ENCODE data around the gene FZR1. TPM values are rescaled to one million over a fixed set of nuclear protein-coding genes. Genes with fewer than 3 reads are reported as not detected.

Gene FZR1
- total and polyA plus RNA-seq, 2 of the 4 experiments (the other 2 are of a cell fraction), result 21.5 to 47.8 TPM

- no TSS peak for BruUV-seq (replicated peaks)
- H3K56ac ChIP-seq (ENCODE audit: extremely low read depth, insufficient read depth, low read length), result no peak overlapping the region
- no peak overlapping the region for H3K4me3 ChIP-seq (ENCODE audit: insufficient read depth, low read depth, low read length)
- H3K9me1 ChIP-seq (ENCODE audit: insufficient read depth, low read length), result peaks cover 9% of the 10 kb centered on the region; the same call in 1 of the 2 replicates
- no peak overlapping the region for H2AK5ac ChIP-seq (ENCODE audit: low read depth, low read length)
- in situ Hi-C loops (cut with MboI; ENCODE audit: low sequenced_read_pairs) (no loop called here), dilution Hi-C loops (cut with HindIII; ENCODE audit: low sequenced_read_pairs, unreplicated experiment) (no loop called here), intact Hi-C loops (cut with micrococcal nuclease) (no loop called here)
- H2AK9ac ChIP-seq (replicated peaks; ENCODE audit: low read depth, low read length, poor library complexity), result no peak overlapping the region
- no peak overlapping the region for H2BK20ac ChIP-seq (ENCODE audit: low read depth, low read length)
- no peak overlapping the region for H3K4me2 ChIP-seq (ENCODE audit: low read depth, low read length)
- TF ChIP-seq, protein P1, sequence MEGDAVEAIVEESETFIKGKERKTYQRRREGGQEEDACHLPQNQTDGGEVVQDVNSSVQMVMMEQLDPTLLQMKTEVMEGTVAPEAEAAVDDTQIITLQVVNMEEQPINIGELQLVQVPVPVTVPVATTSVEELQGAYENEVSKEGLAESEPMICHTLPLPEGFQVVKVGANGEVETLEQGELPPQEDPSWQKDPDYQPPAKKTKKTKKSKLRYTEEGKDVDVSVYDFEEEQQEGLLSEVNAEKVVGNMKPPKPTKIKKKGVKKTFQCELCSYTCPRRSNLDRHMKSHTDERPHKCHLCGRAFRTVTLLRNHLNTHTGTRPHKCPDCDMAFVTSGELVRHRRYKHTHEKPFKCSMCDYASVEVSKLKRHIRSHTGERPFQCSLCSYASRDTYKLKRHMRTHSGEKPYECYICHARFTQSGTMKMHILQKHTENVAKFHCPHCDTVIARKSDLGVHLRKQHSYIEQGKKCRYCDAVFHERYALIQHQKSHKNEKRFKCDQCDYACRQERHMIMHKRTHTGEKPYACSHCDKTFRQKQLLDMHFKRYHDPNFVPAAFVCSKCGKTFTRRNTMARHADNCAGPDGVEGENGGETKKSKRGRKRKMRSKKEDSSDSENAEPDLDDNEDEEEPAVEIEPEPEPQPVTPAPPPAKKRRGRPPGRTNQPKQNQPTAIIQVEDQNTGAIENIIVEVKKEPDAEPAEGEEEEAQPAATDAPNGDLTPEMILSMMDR (conservative IDR thresholded peaks at IDR 0.05; ENCODE audit: low read depth, low read length), result no peak
- TF ChIP-seq FOS (IDR thresholded peaks at IDR 0.05; ENCODE audit: low read depth, low read length) (no peak), RCOR1 (IDR thresholded peaks at IDR 0.05; ENCODE audit: insufficient replicate concordance, low read length) (no peak), CHD1 (IDR thresholded peaks at IDR 0.05; ENCODE audit: low read depth, low read length) (no peak), BHLHE40 (IDR thresholded peaks at IDR 0.05; ENCODE audit: low read depth, low read length) (no peak), MXI1 (IDR thresholded peaks at IDR 0.05; ENCODE audit: borderline replicate concordance, low read depth, low read length) (no peak), POLR2A (IDR thresholded peaks at IDR 0.05; ENCODE audit: low read depth, low read length) (no peak), RAD21 (IDR thresholded peaks at IDR 0.05; ENCODE audit: low read length) (no peak), NFE2L2 (IDR thresholded peaks at IDR 0.05; ENCODE audit: low read depth, low read length) (no peak), MAFK (IDR thresholded peaks at IDR 0.05; ENCODE audit: low read depth, low read length) (no peak), RFX5 (IDR thresholded peaks at IDR 0.05; ENCODE audit: low read depth, low read length) (no peak), MAZ (IDR thresholded peaks at IDR 0.05; ENCODE audit: borderline replicate concordance, low read depth, low read length) (no peak), CEBPB (IDR thresholded peaks at IDR 0.05; ENCODE audit: low read depth, low read length) (no peak), SMC3 (IDR thresholded peaks at IDR 0.05; ENCODE audit: low read depth, low read length) (no peak)
- TF ChIP-seq, protein P2, sequence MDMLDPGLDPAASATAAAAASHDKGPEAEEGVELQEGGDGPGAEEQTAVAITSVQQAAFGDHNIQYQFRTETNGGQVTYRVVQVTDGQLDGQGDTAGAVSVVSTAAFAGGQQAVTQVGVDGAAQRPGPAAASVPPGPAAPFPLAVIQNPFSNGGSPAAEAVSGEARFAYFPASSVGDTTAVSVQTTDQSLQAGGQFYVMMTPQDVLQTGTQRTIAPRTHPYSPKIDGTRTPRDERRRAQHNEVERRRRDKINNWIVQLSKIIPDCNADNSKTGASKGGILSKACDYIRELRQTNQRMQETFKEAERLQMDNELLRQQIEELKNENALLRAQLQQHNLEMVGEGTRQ (IDR thresholded peaks at IDR 0.05; ENCODE audit: low read depth, low read length), result no peak
- TF ChIP-seq, protein P3, sequence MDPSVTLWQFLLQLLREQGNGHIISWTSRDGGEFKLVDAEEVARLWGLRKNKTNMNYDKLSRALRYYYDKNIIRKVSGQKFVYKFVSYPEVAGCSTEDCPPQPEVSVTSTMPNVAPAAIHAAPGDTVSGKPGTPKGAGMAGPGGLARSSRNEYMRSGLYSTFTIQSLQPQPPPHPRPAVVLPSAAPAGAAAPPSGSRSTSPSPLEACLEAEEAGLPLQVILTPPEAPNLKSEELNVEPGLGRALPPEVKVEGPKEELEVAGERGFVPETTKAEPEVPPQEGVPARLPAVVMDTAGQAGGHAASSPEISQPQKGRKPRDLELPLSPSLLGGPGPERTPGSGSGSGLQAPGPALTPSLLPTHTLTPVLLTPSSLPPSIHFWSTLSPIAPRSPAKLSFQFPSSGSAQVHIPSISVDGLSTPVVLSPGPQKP (IDR thresholded peaks at IDR 0.05; ENCODE audit: borderline replicate concordance, low read depth, low read length), result no peak
- H4K8ac ChIP-seq (ENCODE audit: low read depth in 2 of 2, low read length in 2 of 2), result no peak overlapping the region
- no peak overlapping the region for H2BK15ac ChIP-seq (ENCODE audit: low read depth, low read length)
- no peaks in the 10 kb centered on the region for H4K20me1 ChIP-seq (ENCODE audit: insufficient read depth, low read length)
- no peaks in the 10 kb centered on the region for H3K4me1 ChIP-seq (ENCODE audit: control insufficient read depth, insufficient read depth, low read length)
- POLR2A ChIA-PET (ENCODE audit: unreplicated experiment), result interaction anchor here (0.7 kb wide), 1 partner anchor 43 kb away, joined by 3 read pairs; no protein-coding TSS in a partner anchor
- no peak overlapping the region for H2BK120ac ChIP-seq (ENCODE audit: low read depth, low read length)
- peaks cover 5% of the 10 kb centered on the region for H3K36me3 ChIP-seq (ENCODE audit: control insufficient read depth, insufficient read depth, low read length)
- no peaks in the 10 kb centered on the region for H3K27me3 ChIP-seq (ENCODE audit: control insufficient read depth, insufficient read depth, low read length)
- no peaks in the 10 kb centered on the region for H3K9me3 ChIP-seq (ENCODE audit: control insufficient read depth, insufficient read depth, low read length)
- H3K4ac ChIP-seq (ENCODE audit: low read depth, low read length), result no peak overlapping the region
- peaks cover 8 to 46% of the 10 kb centered on the region in 2 experiments; a peak in 3 of 4 replicates for H3K79me1 ChIP-seq (ENCODE audit: low read depth in 1 of 2, low read length in 2 of 2)
- ATAC-seq (ENCODE audit: low read depth), result no peak
- H2BK5ac ChIP-seq (ENCODE audit: low read depth, low read length, poor library complexity, severe bottlenecking), result no peak overlapping the region
- no CpG with 5 or more reads among the region's 3 CpGs for WGBS, 2 experiments (ENCODE audit: extremely low coverage in 2 of 2, insufficient read length in 1 of 2)
- no peak for DNase-seq
- no peak overlapping the region for H2AFZ ChIP-seq (replicated peaks; ENCODE audit: low read length, poor library complexity)
- no peak overlapping the region for H3K27ac ChIP-seq (ENCODE audit: insufficient read depth, low read length)
- H3K14ac ChIP-seq (replicated peaks; ENCODE audit: low read depth, low read length), result no peak overlapping the region
- no peak overlapping the region for H3K23ac ChIP-seq (ENCODE audit: low read depth, low read length)
- H4K5ac ChIP-seq (ENCODE audit: low read depth, low read length), result no peak overlapping the region
- H3K18ac ChIP-seq (ENCODE audit: low read depth, low read length), result no peak overlapping the region
- no peak overlapping the region for H4K91ac ChIP-seq (ENCODE audit: insufficient read depth, low read depth, low read length)
- CTCF ChIA-PET, result interaction anchor here (0.7 kb wide), 1 partner anchor 46 kb away, joined by 4 read pairs; no protein-coding TSS in a partner anchor
- no peak overlapping the region for H3K9ac ChIP-seq (ENCODE audit: low read depth, low read length)
Observed at GRCh38 chr19:3501780-3502179, 4.3 kb upstream of the FZR1 start.

All from IMR-90 (cell line).